HEK293T (cell line): Measurements from ENCODE around the gene ASB2.

Experiments used
- CTCF ChIA-PET: fragments of 350-600 bp; formaldehyde crosslinking; extraction: SDS; loops from one replicate; lab custom pipeline; 2021; ENCODE audit warnings: antibody characterized with exemption, inconsistent platforms; lab: Yijun Ruan, JAX
- POLR2A ChIA-PET: fragments of 350-600 bp; formaldehyde crosslinking; extraction: SDS; loops from one replicate; lab custom pipeline; 2020; ENCODE audit warnings: antibody characterized with exemption, inconsistent platforms; lab: Yijun Ruan, JAX
- DNase-seq: peaks from one replicate; pipeline ENCODE4 v3.0.0; 2012; ENCODE audit warnings: mixed read lengths; ENCODE audit errors: extremely low spot score
- ARNT ChIP-seq: fragments of 450-650 bp; IDR thresholded peaks from 2 replicates; pipeline ENCODE4 v1.6.1; 2017; ENCODE audit warnings: mild to moderate bottlenecking
- BHLHE40 ChIP-seq: fragments of 450-650 bp; IDR thresholded peaks from 2 replicates; pipeline ENCODE4 v1.6.1; 2016; ENCODE audit warnings: mild to moderate bottlenecking, moderate library complexity, borderline replicate concordance
- CTBP1 ChIP-seq: fragments of 450-650 bp; IDR thresholded peaks from 2 replicates; pipeline ENCODE4 v1.6.1; 2016; ENCODE audit warnings: borderline replicate concordance
- ELF4 ChIP-seq: fragments of 450-650 bp; IDR thresholded peaks from 2 replicates; pipeline ENCODE4 v1.6.1; 2017; ENCODE audit warnings: antibody characterized with exemption
- FOXA1 ChIP-seq: fragments of 450-650 bp; IDR thresholded peaks from 2 replicates; pipeline ENCODE4 v1.6.1; 2016; ENCODE audit warnings: mild to moderate bottlenecking
- FOXK2 ChIP-seq: fragments of 450-650 bp; IDR thresholded peaks from 2 replicates; pipeline ENCODE4 v1.6.1; 2016; ENCODE audit warnings: mild to moderate bottlenecking
- FOXM1 ChIP-seq: fragments of 450-650 bp; IDR thresholded peaks from 2 replicates; pipeline ENCODE4 v1.6.1; 2017; ENCODE audit warnings: mild to moderate bottlenecking, borderline replicate concordance
- HDGF ChIP-seq: fragments of 450-650 bp; IDR thresholded peaks from 2 replicates; pipeline ENCODE4 v1.6.1; 2017; ENCODE audit warnings: antibody characterized with exemption, borderline replicate concordance
- L3MBTL2 ChIP-seq: fragments of 450-650 bp; conservative IDR thresholded peaks from 2 replicates; pipeline ENCODE4 v1.6.1; 2016; ENCODE audit warnings: mild to moderate bottlenecking
- LEF1 ChIP-seq: fragments of 450-650 bp; IDR thresholded peaks from 2 replicates; pipeline ENCODE4 v1.6.1; 2017; ENCODE audit warnings: mild to moderate bottlenecking, borderline replicate concordance
- NFRKB ChIP-seq: fragments of 450-650 bp; IDR thresholded peaks from 2 replicates; pipeline ENCODE4 v1.6.1; 2016; ENCODE audit warnings: mild to moderate bottlenecking, moderate library complexity
- SP1 ChIP-seq: fragments of 450-650 bp; IDR thresholded peaks from 2 replicates; pipeline ENCODE4 v1.6.1; 2017
- SUZ12 ChIP-seq: fragments of 450-650 bp; IDR thresholded peaks from 2 replicates; pipeline ENCODE4 v1.6.1; 2016; ENCODE audit warnings: mild to moderate bottlenecking
- TARDBP ChIP-seq: fragments of 450-650 bp; IDR thresholded peaks from 2 replicates; pipeline ENCODE4 v1.6.1; 2016
- ZNF384 ChIP-seq: fragments of 450-650 bp; IDR thresholded peaks from 2 replicates; pipeline ENCODE4 v1.6.1; 2016
- TF ChIP-seq, protein P1 (sequence below): fragments of 450-650 bp; IDR thresholded peaks from 2 replicates; pipeline ENCODE4 v1.6.1; 2016

ASB2 gene

DNA sequence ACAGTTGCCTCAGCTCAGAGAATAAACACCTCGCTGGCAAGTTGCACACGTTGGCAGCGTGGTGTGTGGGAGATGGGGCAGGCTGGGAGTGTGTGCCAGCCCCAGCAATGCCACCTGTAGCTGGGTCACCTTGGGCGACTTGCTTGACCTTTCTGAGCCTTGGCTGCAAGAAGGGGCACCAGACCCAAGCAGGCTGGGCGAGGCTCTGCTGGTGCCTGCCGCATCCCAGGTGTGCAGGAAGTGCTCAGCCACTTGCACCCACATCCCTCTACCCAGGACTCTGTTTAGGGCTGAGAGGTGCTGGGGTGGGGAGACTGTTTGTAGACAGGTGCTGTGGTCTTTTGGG is 48.6 kb downstream of the ASB2 start:
- ChIA-PET CTCF (interaction anchor here (1.5 kb wide), 1 partner anchor 12 kb away, joined by 9 read pairs; no protein-coding TSS in a partner anchor), POLR2A (interaction anchor here (1.0 kb wide), 1 partner anchor 16 kb away, joined by 3 read pairs; no protein-coding TSS in a partner anchor)
- TF ChIP-seq TARDBP, result no peak
- TF ChIP-seq ZNF384, result no peak
- TF ChIP-seq CTBP1, result no peak
- no peak for TF ChIP-seq SP1
- TF ChIP-seq FOXA1, result no peak
- no peak for TF ChIP-seq ELF4
- TF ChIP-seq HDGF, result no peak
- TF ChIP-seq, protein P1, sequence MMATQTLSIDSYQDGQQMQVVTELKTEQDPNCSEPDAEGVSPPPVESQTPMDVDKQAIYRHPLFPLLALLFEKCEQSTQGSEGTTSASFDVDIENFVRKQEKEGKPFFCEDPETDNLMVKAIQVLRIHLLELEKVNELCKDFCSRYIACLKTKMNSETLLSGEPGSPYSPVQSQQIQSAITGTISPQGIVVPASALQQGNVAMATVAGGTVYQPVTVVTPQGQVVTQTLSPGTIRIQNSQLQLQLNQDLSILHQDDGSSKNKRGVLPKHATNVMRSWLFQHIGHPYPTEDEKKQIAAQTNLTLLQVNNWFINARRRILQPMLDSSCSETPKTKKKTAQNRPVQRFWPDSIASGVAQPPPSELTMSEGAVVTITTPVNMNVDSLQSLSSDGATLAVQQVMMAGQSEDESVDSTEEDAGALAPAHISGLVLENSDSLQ, result no peak
- no peak for TF ChIP-seq ARNT
- TF ChIP-seq L3MBTL2, result no peak
- no peak for TF ChIP-seq BHLHE40
- no peak for TF ChIP-seq NFRKB
- TF ChIP-seq FOXK2, result no peak
- no peak for TF ChIP-seq FOXM1
- DNase-seq, result no peak

DNA sequence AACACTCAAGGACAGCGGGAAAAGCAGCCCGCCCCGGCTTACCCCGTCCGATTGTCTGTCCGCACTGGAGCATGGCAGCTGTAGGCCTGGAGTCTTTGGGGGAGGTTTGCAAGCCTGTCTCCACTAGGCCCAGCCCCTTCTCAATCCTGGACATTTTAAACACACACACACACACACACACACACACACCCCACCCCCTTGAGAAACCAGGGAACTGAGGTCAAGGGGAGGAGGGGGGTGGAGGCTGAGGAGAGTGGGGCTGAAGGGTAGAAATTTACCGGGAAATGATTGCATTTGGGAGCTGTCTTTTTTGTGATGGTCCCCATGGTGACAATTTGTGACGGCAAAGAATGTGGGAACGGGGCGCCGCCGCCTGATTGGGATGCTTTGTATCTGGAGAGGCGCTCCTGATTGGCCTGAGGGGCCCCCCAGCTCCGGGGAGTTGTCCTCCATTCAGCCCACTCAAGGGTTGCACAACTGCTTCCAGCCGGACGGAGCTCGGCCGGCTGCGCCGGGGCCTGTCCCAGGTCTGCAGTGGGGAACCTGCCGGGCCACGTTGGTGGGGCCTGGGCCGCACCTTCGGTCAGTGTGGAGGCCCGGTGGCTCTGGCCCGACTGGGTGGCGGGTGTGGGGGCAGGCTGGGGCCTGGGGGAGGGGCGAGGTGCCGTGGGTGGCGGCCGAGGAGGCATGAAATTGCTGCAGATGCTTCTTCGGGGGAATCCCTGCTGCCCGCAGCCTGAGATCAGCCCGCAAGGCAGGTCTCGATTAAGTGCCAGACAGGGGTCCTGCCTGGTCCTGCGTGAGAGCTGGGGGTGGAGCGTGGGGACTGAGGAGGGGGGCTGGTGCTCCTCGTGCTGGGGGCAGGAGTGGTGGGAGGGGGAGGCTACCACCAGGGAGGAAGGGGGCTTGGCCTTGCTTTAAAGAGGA is 49.2 kb downstream of the ASB2 start, which contains the start of gene FAM181A:
TSS of gene FAM181A (plus strand) at position 472 of the 927 bp plus-strand sequence. CDS start 942 bp downstream, outside the sequence.
- CTCF ChIA-PET, result interaction anchor here (0.6 to 1.5 kb wide), 2 partner anchors 9 to 13 kb away, joined by 3 to 9 read pairs; no protein-coding TSS in a partner anchor
- POLR2A ChIA-PET, result interaction anchor here (1.0 kb wide), 1 partner anchor 15 kb away, joined by 3 read pairs; no protein-coding TSS in a partner anchor
- no peak for TF ChIP-seq FOXM1
- no peak for TF ChIP-seq ARNT
- no peak for TF ChIP-seq CTBP1
- no peak for TF ChIP-seq SUZ12
- no peak for TF ChIP-seq NFRKB
- no peak for TF ChIP-seq ELF4
- TF ChIP-seq LEF1, result no peak
- no peak for TF ChIP-seq BHLHE40
- no peak for TF ChIP-seq FOXA1
- TF ChIP-seq SP1, result no peak
- no peak for TF ChIP-seq TARDBP
- no peak for TF ChIP-seq FOXK2
- no peak for TF ChIP-seq HDGF
- no peak for TF ChIP-seq ZNF384
- TF ChIP-seq, protein P1, result no peak
- no peak for TF ChIP-seq L3MBTL2
- DNase-seq, result no peak

DNA sequence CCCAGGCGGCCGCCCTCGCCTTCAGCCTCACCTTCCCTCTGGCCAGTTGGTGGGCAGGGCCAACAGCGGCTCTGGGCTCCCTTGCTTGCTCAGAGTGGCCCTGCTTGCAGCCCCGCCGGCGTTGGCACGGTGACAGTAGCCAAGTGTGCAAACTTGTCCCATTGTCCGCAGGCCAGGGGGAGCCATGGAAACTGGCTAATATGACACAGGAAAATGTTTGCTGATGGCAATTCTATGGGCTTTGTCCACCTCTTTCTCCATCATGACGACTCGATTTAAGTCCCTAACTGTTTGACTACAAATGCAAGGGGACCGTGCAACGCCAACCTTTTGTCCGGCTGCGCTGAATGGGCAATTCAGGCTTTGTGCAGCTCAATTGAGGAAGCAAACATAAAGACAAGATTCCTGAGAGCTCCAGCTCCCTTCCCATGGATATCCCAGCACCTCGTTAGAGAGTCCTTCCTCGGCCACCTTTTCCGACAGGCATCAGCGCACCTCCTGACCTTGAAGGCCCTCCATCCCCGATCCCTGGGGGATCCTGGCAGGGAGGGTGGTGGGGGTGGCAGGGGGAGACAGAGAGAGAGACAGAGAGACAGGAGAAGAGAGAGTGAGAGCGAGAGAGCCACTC is 50.0 kb downstream of the ASB2 start:
- no peak for DNase-seq
- ChIA-PET POLR2A (interaction anchor here (1.0 kb wide), 1 partner anchor 14 kb away, joined by 3 read pairs; no protein-coding TSS in a partner anchor), CTCF (interaction anchor here (0.6 kb wide), 1 partner anchor 10 kb away, joined by 3 read pairs; no protein-coding TSS in a partner anchor)
- TF ChIP-seq HDGF (no peak), FOXK2 (no peak), FOXM1 (no peak), ELF4 (no peak), SUZ12 (no peak), BHLHE40 (no peak), ZNF384 (no peak), NFRKB (no peak), SP1 (no peak), L3MBTL2 (no peak), FOXA1 (no peak), LEF1 (no peak), TARDBP (no peak), ARNT (no peak)
- TF ChIP-seq, protein P1, result no peak

DNA sequence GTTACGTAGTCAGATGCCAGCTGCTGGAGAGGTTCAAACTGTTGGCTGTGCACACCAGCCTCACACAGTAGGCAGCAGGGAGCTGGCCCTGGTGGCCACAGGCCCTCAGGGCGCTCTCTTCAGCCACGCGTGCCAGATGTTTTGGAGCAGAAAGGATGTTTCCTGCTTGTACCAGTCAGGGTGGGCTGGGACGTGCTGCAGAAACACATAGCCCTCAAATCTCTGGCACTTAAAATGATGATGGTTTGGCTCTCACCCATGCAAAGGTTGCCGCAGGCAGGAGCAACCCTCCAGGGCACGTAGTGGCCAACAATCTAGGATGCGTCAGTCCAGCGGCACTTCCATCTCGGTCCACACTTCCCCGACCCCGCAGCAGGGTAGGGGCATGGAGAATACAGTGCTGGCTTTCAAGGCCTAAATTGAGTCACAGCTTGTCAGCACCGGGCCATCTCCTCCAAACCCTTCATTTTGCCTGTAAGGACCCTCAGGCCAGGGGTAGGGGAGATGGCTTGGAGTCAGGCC is 50.9 kb downstream of the ASB2 start:
- CTCF ChIA-PET, result no interaction called here
- DNase-seq, result no peak
- TF ChIP-seq TARDBP, result no peak
- POLR2A ChIA-PET, result no interaction called here

DNA sequence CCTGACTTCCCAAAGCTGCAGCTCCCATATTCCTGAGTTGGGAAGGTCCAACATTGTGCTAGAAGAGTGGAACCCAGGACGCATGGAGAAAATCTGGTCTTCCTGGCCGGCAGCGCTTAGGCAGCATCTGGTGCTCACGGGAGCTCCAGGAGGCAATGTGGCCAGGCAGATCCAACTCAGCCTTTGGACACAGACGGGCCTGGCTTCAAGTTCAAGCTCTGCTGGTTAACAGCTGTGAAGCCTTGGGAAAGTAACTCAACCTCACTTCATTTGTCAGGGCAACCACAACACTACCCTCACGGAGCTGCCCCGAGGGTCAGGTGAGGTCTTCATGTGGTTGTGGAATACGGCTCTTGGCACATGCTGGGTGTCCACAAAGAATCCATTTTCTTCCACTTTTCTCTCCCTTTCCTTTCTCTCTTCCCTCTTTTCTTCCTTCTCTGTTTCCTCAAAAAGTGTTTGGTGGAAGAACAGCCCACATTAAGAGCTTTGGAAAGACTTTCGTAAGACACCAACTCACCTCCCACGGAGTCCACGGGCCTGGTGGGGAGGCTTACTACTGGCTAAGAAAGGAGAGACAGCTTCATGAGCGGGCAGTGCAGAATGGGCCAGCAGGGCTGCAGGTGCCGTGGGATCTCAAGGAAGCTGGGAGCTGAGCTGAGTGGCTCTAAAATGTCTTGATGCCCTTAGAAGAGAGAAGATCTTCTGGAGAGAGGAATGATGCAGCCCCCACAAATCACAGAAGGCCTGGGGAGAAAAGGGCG is 51.6 kb downstream of the ASB2 start:
- ChIA-PET CTCF (interaction anchor here (1.3 kb wide), 1 partner anchor 15 kb away, joined by 6 read pairs; no protein-coding TSS in a partner anchor), POLR2A (no interaction called here)
- TF ChIP-seq ARNT, result no peak
- no peak for TF ChIP-seq ZNF384
- TF ChIP-seq ELF4, result no peak
- TF ChIP-seq SUZ12, result no peak
- no peak for TF ChIP-seq SP1
- no peak for TF ChIP-seq TARDBP
- TF ChIP-seq LEF1, result no peak
- TF ChIP-seq NFRKB, result no peak
- no peak for TF ChIP-seq CTBP1
- TF ChIP-seq BHLHE40, result no peak
- TF ChIP-seq FOXK2, result no peak
- no peak for DNase-seq
